Activated naive CD8-positive, alpha-beta T cell treated with anti-CD3 and anti-CD28 coated beads for 36 hours (primary cell): Measurements from ENCODE around the gene MICAL3. TPM values are rescaled to one million over a fixed set of nuclear protein-coding genes. Genes with fewer than 3 reads are reported as not detected.

Source experiments
- DNase-seq: peaks from one replicate; pipeline ENCODE4 v3.0.0; 2021
- H3K27ac Mint-ChIP-seq: one replicate; pipeline ENCODE4 v1.8.0; 2022; ENCODE audit warnings: mild to moderate bottlenecking, moderate library complexity, mixed read lengths
- H3K27me3 Mint-ChIP-seq: one replicate; pipeline ENCODE4 v1.8.0; 2022; ENCODE audit warnings: mild to moderate bottlenecking, mixed read lengths
- H3K36me3 Mint-ChIP-seq: one replicate; pipeline ENCODE4 v1.8.0; 2021; ENCODE audit warnings: mild to moderate bottlenecking, mixed read lengths
- H3K4me1 Mint-ChIP-seq: one replicate; pipeline ENCODE4 v1.8.0; 2021; ENCODE audit warnings: mixed read lengths
- H3K4me3 Mint-ChIP-seq: one replicate; pipeline ENCODE4 v1.8.0; 2022; ENCODE audit warnings: mild to moderate bottlenecking, moderate library complexity, mixed read lengths
- H3K9me3 Mint-ChIP-seq: one replicate; pipeline ENCODE4 v1.8.0; 2022; ENCODE audit warnings: mixed read lengths
- total RNA-seq, 2 experiments: library from RNA; stranded (reverse); gene quantifications; one replicate each; pipeline ENCODE4 v1.2.3, GENCODE V29; 2021

The MICAL3 gene
- total RNA-seq, 2 experiments from 2014 or later, result 36.6 to 41.3 TPM

- Mint-ChIP-seq H3K9me3 (no peaks in the 10 kb centered on the region), H3K4me3 (no peak overlapping the region), H3K4me1 (peaks cover 3% of the 10 kb centered on the region), H3K27ac (no peak overlapping the region), H3K27me3 (no peaks in the 10 kb centered on the region), H3K36me3 (peaks cover 15% of the 10 kb centered on the region)
- no peak for DNase-seq
Measured at GRCh38 chr22:17845327-17845726, 179.0 kb downstream of the MICAL3 start.

- H3K9me3 Mint-ChIP-seq, result no peaks in the 10 kb centered on the region
- H3K4me1 Mint-ChIP-seq, result peaks cover 3% of the 10 kb centered on the region
- H3K27ac Mint-ChIP-seq, result no peak overlapping the region
- no peak for DNase-seq
- H3K4me3 Mint-ChIP-seq, result no peak overlapping the region
- peaks cover 15% of the 10 kb centered on the region for H3K36me3 Mint-ChIP-seq
- no peaks in the 10 kb centered on the region for H3K27me3 Mint-ChIP-seq
Measured at GRCh38 chr22:17844150-17844549, 180.2 kb downstream of the MICAL3 start.

GRCh38 chr22:17842386-17842785 is 182.0 kb downstream of the MICAL3 start:
- H3K27ac Mint-ChIP-seq, result no peak overlapping the region
- peak; percentile 47 for DNase-seq
- no peaks in the 10 kb centered on the region for H3K27me3 Mint-ChIP-seq
- peaks cover 1% of the 10 kb centered on the region for H3K4me1 Mint-ChIP-seq
- no peaks in the 10 kb centered on the region for H3K9me3 Mint-ChIP-seq
- peaks cover 15% of the 10 kb centered on the region for H3K36me3 Mint-ChIP-seq
- H3K4me3 Mint-ChIP-seq, result no peak overlapping the region

GRCh38 chr22:17841836-17842235 is 182.5 kb downstream of the MICAL3 start:
- DNase-seq, result no peak
- Mint-ChIP-seq H3K27ac (no peak overlapping the region), H3K36me3 (peaks cover 15% of the 10 kb centered on the region), H3K4me3 (no peak overlapping the region), H3K9me3 (no peaks in the 10 kb centered on the region), H3K27me3 (no peaks in the 10 kb centered on the region), H3K4me1 (peaks cover 1% of the 10 kb centered on the region)

GRCh38 chr22:17838180-17838865 is 186.0 kb downstream of the MICAL3 start:
- Mint-ChIP-seq H3K27ac (no peak overlapping the region), H3K36me3 (peaks cover 15% of the 10 kb centered on the region)

GRCh38 chr22:17836992-17837742 is 187.2 kb downstream of the MICAL3 start:
- DNase-seq, result no peak
- Mint-ChIP-seq H3K4me1 (no peaks in the 10 kb centered on the region), H3K4me3 (no peak overlapping the region), H3K27me3 (no peaks in the 10 kb centered on the region), H3K36me3 (peaks cover 10% of the 10 kb centered on the region), H3K27ac (no peak overlapping the region), H3K9me3 (no peaks in the 10 kb centered on the region)

More at GRCh38 chr22:17838180-17838865, 186.0 kb downstream of the MICAL3 start:
- H3K27me3 Mint-ChIP-seq, result no peaks in the 10 kb centered on the region
- no peak overlapping the region for H3K4me3 Mint-ChIP-seq
- H3K4me1 Mint-ChIP-seq, result peaks cover 1% of the 10 kb centered on the region
- H3K9me3 Mint-ChIP-seq, result no peaks in the 10 kb centered on the region
- no peak for DNase-seq

GRCh38 chr22:17835256-17835655 is 189.1 kb downstream of the MICAL3 start:
- Mint-ChIP-seq H3K4me3 (no peak overlapping the region), H3K9me3 (no peaks in the 10 kb centered on the region), H3K4me1 (no peaks in the 10 kb centered on the region), H3K27me3 (no peaks in the 10 kb centered on the region), H3K27ac (no peak overlapping the region), H3K36me3 (peaks cover 1% of the 10 kb centered on the region)
- no peak for DNase-seq

- H3K27me3 Mint-ChIP-seq, result no peaks in the 10 kb centered on the region
- no peak overlapping the region for H3K4me3 Mint-ChIP-seq
- peaks cover 4% of the 10 kb centered on the region for H3K4me1 Mint-ChIP-seq
- DNase-seq, result no peak
- H3K9me3 Mint-ChIP-seq, result no peaks in the 10 kb centered on the region
- no peak overlapping the region for H3K27ac Mint-ChIP-seq
- H3K36me3 Mint-ChIP-seq, result peaks cover 4% of the 10 kb centered on the region
Measured at GRCh38 chr22:17833489-17833888, 190.9 kb downstream of the MICAL3 start.

- H3K27ac Mint-ChIP-seq, result no peak overlapping the region
- peaks cover 6% of the 10 kb centered on the region for H3K36me3 Mint-ChIP-seq
- peaks cover 4% of the 10 kb centered on the region for H3K4me1 Mint-ChIP-seq
- no peaks in the 10 kb centered on the region for H3K9me3 Mint-ChIP-seq
- H3K27me3 Mint-ChIP-seq, result no peaks in the 10 kb centered on the region
- no peak overlapping the region for H3K4me3 Mint-ChIP-seq
- no peak for DNase-seq
Measured at GRCh38 chr22:17832665-17833064, 191.7 kb downstream of the MICAL3 start.

GRCh38 chr22:17831501-17832251 is 192.7 kb downstream of the MICAL3 start:
- Mint-ChIP-seq H3K4me3 (no peak overlapping the region), H3K27ac (no peak overlapping the region), H3K27me3 (no peaks in the 10 kb centered on the region), H3K4me1 (peaks cover 4% of the 10 kb centered on the region), H3K36me3 (peaks cover 6% of the 10 kb centered on the region), H3K9me3 (no peaks in the 10 kb centered on the region)
- DNase-seq, result no peak

- Mint-ChIP-seq H3K4me3 (no peak overlapping the region), H3K4me1 (peaks cover 4% of the 10 kb centered on the region), H3K9me3 (no peaks in the 10 kb centered on the region), H3K36me3 (peaks cover 6% of the 10 kb centered on the region), H3K27ac (peak overlapping the region; percentile 50), H3K27me3 (no peaks in the 10 kb centered on the region)
- peak; percentile 72 for DNase-seq
Measured at GRCh38 chr22:17830043-17830961, 194.1 kb downstream of the MICAL3 start.

- H3K36me3 Mint-ChIP-seq, result peaks cover 6% of the 10 kb centered on the region
- H3K4me3 Mint-ChIP-seq, result no peak overlapping the region
- H3K9me3 Mint-ChIP-seq, result no peaks in the 10 kb centered on the region
- H3K27ac Mint-ChIP-seq, result peak overlapping the region; percentile 50
- DNase-seq, result no peak
- no peaks in the 10 kb centered on the region for H3K27me3 Mint-ChIP-seq
- H3K4me1 Mint-ChIP-seq, result peaks cover 4% of the 10 kb centered on the region
Measured at GRCh38 chr22:17829695-17830042, 194.7 kb downstream of the MICAL3 start.

GRCh38 chr22:17828502-17829080 is 195.8 kb downstream of the MICAL3 start:
- Mint-ChIP-seq H3K9me3 (no peaks in the 10 kb centered on the region), H3K27me3 (no peaks in the 10 kb centered on the region), H3K4me3 (no peak overlapping the region), H3K4me1 (peaks cover 4% of the 10 kb centered on the region), H3K27ac (no peak overlapping the region), H3K36me3 (peaks cover 6% of the 10 kb centered on the region)
- DNase-seq, result no peak

- H3K27me3 Mint-ChIP-seq, result no peaks in the 10 kb centered on the region
- H3K36me3 Mint-ChIP-seq, result peaks cover 6% of the 10 kb centered on the region
- peaks cover 4% of the 10 kb centered on the region for H3K4me1 Mint-ChIP-seq
- H3K27ac Mint-ChIP-seq, result no peak overlapping the region
- no peaks in the 10 kb centered on the region for H3K9me3 Mint-ChIP-seq
- no peak overlapping the region for H3K4me3 Mint-ChIP-seq
- no peak for DNase-seq
Measured at GRCh38 chr22:17827466-17827865, 196.9 kb downstream of the MICAL3 start.
